NT2/D1 (cell line): ENCODE results near the gene LIMS1.

Experiments
- SUZ12 ChIP-seq: IDR thresholded peaks from 2 replicates; pipeline ENCODE4 v1.6.1; 2011; ENCODE audit not compliant: insufficient read length, insufficient read depth; ENCODE audit errors: extremely low read depth
- YY1 ChIP-seq: IDR thresholded peaks from 2 replicates; pipeline ENCODE4 v1.6.1; 2011; ENCODE audit not compliant: insufficient read length, insufficient read depth

- TF ChIP-seq YY1 = no peak
- no peak for TF ChIP-seq SUZ12
Observed at GRCh38 chr2:108594132-108594981, 60.1 kb downstream of the LIMS1 start.
